Endothelial cell of hepatic sinusoid (primary cell): Measurements from ENCODE around the gene GLRX5.

Experiments used
- in situ Hi-C: cut with HindIII; loops from 2 replicates; pipeline ENCODE4 v1.10.0; 2017; ENCODE audit warnings: low sequenced_read_pairs

GLRX5 gene

DNA sequence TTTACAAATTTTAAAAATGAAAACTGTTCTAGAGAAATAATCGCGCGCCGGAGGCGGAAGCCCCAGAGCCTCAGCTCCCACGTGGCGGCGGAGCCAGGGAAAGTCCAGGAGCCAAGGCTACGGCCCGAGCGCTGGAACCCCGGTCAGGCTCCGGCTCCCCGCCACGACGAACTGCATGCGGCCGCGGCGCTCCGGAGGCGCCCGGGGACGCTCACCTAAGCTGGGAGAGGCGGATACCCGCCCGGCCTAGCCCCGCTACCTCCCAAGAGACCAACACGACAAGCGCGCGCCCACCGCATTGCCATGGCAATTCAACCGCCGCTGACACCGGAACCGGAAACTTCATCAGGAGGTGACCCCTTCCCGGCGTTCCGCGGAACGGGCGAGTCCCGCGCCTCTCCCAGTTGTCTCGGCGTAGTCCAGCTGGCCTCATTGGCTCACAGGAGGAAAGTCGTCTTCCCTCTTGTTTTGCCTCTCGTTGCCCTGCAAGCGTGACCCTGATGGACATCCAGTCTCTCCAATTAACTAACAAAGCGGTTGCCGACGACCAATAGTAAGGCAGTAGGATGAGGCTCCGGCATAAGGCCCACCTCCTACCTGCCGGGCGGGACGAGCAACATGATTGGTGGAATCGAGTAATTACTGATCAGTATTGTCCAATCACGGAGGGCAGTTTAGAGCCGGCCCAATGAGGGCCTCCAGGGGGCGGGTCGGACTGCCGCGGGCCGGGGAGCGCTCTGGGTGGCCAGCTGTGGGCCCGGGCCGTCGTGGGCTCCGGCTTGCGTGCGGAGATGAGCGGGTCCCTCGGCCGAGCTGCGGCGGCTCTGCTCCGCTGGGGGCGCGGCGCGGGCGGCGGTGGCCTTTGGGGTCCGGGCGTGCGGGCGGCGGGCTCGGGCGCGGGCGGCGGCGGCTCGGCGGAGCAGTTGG is at the start of gene GLRX5:
Gene GLRX5, plus strand, starts transcription at position 752 of the 927 bp plus-strand sequence. Its CDS starts 40 bp downstream, at position 792.
- in situ Hi-C loops: loop anchor here (25.0 kb wide), 1 partner anchor 397 kb away; no protein-coding TSS in a partner anchor

- in situ Hi-C loops: no loop called here
Observed at GRCh38 chr14:95485222-95485819, 49.5 kb upstream of the GLRX5 start.

DNA sequence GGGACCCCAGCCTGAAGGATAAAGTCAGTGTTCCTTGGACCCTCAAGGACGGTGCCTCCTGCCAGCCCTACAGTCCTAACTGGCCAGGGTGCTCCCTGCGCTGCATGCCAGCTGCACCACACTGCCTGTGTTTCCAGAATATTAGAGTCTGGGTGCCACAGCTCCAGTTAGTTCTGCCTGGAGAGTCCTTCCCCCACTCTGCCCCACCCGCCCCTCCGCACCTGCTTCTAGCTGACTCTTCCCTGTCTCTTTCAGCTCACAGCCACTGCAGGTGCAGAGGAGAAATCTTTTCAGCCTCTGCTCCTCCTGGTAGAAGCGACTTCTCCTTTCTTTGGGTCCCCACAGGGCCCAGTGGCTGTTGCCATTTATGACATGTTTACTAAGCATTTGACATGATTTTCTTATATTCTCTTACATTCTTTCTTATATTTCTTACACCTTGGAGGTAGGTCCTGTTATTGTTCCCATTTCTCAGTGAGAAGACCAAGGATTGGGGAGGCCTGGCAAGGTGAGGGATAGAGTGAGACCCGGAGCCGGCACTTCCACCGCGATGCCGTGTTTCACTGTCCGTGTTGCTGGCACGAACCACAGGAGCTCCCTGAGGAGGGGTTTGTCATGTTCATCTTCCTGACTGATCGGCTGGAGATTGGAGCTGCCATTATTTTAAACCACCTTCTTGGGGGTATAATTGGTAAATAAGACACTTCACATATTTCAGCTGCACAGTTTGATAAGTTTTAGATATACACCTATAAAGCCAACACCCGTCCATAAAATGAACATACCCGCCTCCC is 47.8 kb upstream of the GLRX5 start:
- in situ Hi-C loops: no loop called here

DNA sequence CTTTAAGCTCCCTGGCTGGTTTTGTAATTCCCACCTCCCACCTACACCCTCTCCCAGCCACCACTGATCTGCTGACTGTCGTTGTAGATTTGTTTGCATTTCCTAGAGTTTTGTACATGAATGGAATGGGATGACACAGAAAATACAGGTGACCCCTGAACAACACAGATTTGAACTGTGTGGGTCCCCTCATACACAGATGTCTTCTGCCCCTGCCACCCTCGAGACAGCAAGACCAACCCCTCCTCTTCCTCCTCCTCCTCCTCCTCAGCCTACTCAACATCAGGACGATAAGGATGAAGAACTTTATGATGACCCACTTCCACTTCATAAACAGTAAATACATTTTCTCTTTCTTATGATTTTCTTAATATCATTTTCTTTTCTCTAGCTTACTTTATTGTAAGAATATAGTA is 47.2 kb upstream of the GLRX5 start:
- in situ Hi-C loops: no loop called here

DNA sequence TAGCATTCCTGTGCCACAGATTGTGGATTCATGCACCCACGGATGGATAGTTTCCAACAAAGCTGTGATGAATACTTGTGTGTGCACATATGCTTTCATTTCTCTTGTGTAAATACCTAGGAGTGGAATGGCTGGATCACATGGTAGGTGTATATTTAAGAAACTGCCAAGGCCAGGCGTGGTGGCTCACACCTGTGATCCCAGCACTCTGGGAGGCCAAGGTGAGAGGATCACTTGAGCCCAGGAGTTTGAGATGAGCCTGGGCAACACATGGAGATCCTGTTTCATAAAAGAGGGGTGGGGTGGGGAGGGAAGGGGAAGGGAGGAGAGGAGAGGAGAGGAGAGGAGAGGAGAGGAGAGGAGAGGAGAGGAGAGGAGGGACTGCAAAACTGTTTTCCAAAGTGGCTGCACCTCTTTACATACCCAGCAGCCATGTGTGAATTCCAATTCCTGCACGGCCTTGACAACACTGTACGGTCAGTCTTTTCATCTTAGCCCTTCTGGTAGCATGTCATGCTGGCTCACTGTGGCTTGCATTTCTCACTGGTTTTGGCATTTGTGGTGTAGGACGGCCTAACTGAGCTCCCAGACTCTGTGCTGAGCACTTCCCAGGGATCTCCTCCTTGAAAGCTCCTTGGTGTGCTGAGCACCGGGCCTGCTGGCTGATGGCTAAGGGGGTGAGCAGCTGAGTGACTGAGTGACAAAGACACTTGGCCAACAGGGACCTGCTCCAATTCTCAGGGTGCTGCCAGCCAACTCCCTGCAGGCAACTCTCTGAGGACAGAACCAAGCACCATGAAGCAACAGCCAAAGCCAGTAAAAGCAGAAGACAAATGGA is 46.3 kb upstream of the GLRX5 start:
- in situ Hi-C loops: no loop called here

- in situ Hi-C loops: no loop called here
Observed at GRCh38 chr14:95489214-95490137, 45.4 kb upstream of the GLRX5 start.

- in situ Hi-C loops: no loop called here
Observed at GRCh38 chr14:95490138-95490509, 44.7 kb upstream of the GLRX5 start.

GRCh38 chr14:95490727-95491451 is 44.0 kb upstream of the GLRX5 start:
- in situ Hi-C loops: no loop called here

DNA sequence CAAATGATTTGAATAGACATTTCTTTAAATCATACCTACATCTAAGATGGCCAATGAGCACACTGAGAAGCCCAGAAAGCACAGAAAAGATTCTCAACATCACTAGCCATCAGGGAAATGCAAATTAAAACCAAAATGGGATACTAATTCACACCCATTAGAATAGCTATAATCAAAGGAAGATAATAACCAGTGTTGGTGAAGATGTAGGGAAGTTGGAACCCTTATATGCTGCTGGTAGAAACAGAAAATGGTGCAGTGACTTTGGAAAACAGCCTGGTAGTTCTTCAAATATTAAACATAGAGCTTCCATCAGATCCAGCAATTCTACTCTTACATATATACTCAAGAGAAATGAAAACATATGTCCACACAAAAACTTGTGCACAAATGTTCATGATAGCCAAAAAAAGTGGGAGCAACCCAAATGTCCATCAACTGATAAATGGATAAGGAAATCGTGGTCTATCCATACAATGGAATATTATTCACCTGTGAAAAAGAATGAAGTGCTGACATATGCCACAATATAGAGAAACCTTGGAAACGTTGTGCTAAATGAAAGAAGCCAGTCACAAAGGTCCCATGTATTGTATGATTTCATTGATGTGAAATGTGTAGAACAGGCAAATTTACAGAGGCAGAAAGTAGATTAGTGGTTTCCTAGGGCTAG is 42.8 kb upstream of the GLRX5 start:
- in situ Hi-C loops: no loop called here

DNA sequence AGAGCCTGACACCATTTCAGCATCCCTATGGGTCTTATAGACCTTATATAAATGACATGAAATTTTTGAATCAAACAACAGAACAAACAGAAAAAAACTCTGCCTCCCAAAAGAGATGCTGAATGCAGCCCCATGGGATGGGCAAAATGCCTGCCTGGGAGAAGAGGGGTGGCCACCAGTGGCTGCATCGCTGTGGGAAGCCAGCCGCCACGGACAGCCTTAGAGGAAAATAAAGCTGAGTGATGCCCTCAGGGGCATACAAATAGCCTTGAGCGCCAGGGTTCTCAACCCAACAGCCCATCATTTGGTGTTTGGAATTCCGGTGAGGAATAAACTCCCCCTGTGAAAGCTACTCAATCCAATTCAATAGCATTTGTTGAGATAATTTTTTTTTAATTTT is 41.3 kb upstream of the GLRX5 start:
- in situ Hi-C loops: no loop called here

DNA sequence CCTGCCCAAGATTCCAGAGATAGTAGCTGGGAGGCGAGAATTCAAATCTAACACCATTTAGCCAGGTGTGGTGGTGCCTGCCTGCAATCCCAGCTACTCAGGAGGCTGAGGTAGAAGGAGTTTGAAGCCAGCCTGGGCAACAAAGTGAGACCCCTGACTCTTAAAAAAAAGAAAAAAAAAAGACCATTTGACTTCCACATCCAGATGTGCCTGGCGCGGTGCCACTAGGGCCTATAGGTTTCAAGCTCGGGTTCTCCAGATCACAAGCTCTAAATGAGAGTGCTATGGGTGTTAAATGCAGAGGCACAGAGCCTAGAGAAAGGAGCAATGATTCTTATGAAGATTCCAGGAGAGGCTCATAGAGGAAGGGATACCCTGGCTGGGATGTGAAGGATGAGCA is 40.9 kb upstream of the GLRX5 start:
- in situ Hi-C loops: no loop called here

DNA sequence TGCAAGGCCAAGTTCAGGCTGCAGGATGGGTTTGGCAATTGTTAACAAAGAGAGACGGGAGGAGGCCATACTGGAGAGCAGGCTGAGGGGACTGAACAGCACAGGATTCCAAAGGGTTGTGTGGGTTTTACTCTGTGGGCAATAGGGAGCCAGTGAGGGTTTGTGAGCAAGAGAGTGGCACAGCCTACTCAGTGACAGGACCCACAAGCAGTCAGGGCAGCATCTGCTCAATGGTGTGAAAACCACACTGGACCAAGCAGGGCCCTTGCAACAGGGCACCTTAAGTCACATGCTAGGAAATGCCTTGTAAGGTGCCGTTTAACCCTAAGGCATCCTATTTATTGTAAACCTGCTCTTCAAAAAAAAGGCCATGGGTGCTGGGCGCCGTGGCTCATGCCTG is 40.4 kb upstream of the GLRX5 start:
- in situ Hi-C loops: no loop called here

DNA sequence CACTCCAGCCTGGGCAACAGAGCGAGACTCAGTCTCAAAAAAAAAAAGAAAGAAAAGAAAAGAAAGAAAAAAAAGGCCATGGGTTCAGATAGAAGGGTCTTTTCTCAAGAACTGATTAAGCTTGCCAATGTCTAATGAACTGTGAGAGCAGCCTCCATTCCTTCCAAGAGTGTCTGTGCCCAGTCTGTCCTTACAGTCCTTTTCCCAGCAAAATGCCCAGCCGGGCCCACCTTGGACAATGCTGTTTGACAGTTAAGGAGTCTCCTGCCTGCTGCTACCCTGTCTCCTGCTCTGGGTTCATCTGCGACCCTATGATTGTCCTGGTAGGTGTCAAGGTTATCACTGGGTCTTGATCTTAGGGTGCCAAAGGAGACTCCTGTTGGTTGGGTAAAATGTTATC is 39.8 kb upstream of the GLRX5 start:
- in situ Hi-C loops: no loop called here

DNA sequence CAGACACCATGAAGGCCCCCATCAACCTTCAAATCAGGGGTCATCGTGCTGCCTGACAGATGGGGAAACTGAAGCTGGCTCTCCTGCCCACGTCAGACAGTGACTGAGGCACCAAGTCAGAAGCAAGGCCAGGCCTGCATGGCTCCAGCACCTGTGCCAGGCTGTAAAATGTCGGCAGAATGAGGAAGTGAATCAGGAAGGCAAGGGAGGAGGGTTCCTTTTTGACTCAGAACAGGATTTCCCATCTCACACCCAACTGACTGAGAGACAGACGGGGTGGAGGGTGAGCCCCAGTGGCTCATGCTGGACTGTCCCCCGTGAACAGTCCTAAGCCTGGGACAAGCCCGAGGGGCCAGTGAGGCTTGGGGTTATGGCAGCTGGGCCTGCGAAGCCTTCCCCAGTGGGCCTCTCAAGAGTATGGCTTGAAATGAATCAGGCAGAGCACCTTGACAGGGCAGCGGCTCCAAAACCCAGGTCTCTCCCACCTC is 39.3 kb upstream of the GLRX5 start:
- in situ Hi-C loops: no loop called here

DNA sequence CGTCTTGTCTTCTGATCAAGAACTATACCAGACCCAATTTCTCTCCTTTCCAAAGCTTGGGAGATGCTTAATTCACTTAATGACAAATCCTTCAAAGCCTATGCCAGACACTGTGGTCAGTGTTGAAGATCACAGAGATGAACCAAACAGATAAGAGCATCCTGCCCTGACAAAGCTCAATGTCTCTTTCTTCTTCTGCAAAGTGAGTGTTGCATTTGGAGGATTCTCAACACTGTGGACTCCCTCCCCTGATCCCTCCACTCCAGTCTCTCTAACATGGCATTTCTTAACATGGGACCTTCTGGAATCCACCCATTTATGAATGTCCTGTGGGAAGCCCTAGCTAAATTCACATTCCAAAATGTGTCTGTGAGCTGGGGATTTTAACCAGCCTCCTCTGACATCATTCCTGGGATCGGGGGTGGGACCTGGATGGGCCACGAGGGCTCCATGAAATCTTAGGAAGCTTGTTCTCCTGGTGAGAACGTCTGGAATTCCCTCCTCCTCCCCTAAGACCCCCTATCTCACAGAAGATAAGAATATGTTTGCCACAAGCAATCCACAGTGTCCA is 38.7 kb upstream of the GLRX5 start:
- in situ Hi-C loops: no loop called here

- in situ Hi-C loops: no loop called here
Observed at GRCh38 chr14:95496690-95497259, 38.1 kb upstream of the GLRX5 start.

DNA sequence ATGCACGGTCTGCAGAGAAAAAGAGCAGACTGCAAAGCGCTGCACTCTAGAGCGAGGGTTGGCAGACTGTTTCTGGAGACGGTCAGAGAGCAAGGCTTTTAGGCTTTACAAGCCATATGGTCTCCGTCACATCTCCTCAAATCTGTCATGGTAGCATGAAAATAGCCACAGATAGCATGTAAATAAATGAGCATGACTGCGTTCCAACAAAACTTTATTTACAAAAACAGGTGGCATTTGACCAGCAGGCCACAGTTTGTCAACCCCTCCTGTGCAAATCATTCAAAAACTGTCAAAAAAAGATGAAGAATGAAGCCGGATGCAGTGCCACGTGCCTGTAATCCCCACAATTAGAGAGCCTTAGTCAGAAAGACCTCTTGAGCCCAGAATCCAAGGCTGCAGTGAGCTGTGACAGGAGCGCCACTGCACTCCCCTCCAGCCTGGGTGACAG is 37.3 kb upstream of the GLRX5 start:
- in situ Hi-C loops: no loop called here
